ENCODE results near the gene SYT2. TPM values are rescaled to one million over a fixed set of nuclear protein-coding genes. Genes with fewer than 3 reads are reported as not detected.
A peak's percentile ranks its signal among the peaks of the same experiment; 100 is the strongest.

Gene SYT2
- total RNA-seq, result 1 to 10 TPM; 2.0 to 7.2 TPM
- 2.1 TPM for polyA plus RNA-seq (ENCODE audit: insufficient read depth, low read depth, low replicate concordance)
- long read RNA-seq, donor 1, full-length matches to known transcripts, result 1 of 1 reads
- long read RNA-seq, donor 1, partial matches to known transcripts, result 0 of 1 reads
- long read RNA-seq, donor 1, other reads (novel, unspliced or antisense), result 0 of 1 reads
- long read RNA-seq, donor 2, result 0 reads

DNA sequence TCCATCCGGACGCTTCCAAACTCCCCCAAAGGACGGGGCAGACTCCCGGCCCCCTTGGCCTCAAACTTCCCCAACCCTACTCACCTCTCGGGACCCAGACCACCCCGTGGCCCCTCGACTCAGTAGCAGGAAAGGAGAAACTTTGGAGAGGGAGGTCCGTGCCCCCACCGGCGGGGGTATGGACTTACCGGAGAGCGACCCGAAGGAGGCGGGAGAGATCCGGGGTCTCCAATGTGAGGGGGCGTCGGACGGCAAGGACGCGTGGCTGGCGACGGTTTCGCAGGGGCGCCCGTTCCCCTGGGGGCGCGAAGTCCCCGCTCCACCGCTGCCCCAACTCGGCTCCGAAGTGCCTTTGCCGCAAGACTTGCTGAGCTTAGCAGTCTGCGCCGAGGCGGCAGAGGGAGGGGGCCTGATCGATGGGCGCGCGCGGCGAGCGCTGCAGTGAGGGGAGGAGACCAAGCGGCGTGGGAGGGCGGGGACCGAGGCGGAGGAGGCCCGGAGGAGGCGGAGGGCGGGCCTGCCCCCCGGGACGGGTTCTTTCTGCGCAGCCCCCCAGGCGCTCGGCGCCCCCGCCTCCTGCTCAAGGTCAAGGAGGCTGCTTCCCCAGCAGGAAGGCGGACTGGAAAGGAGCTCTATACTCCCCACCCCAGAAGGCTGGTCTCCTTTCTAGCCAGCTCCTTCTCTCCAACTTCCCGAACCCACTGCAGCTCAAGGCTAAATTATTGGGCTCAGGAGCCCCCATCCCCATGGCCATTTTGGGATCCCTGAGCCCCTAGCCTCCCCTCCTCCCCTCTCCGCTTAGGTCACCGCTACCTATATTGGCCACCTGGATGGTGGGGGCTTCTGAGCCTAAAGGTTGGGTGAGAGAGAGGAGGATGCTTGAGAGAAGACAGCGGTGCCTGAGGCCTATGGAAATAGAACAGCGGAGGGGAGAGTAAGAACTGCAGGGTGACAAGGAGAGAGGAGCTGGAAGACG lies at the start of gene SYT2:
Gene SYT2, minus strand, starts transcription at position 385 of the 976 bp plus-strand sequence. CDS start 104,682 bp downstream, outside the sequence.
- H3K4me3 ChIP-seq, result peak within 1 kb of the TSS; percentile 40 to 76
- H3K4me1 ChIP-seq, result peaks cover 13% of the 10 kb centered on the region
- no peaks in the 10 kb centered on the region for H3K9me3 ChIP-seq
- H3K36me3 ChIP-seq (ENCODE audit: low read depth, missing control alignments), result no peaks in the 10 kb centered on the region
- WGBS, 2 donors, result 4 to 11% methylated on average over 15 to 61 of the region's 64 CpGs
- no peaks in the 10 kb centered on the region for H3K27me3 ChIP-seq
- TF ChIP-seq CTCF (IDR thresholded peaks at IDR 0.05) (no peak), POLR2A (IDR thresholded peaks at IDR 0.05) (no peak)
- DNase-seq, result peak; percentile 81
- no peak within 1 kb of the TSS for H3K27ac ChIP-seq
- intact Hi-C loops (cut with DNase I; ENCODE audit: low total_unique reads), result no loop called here

DNA sequence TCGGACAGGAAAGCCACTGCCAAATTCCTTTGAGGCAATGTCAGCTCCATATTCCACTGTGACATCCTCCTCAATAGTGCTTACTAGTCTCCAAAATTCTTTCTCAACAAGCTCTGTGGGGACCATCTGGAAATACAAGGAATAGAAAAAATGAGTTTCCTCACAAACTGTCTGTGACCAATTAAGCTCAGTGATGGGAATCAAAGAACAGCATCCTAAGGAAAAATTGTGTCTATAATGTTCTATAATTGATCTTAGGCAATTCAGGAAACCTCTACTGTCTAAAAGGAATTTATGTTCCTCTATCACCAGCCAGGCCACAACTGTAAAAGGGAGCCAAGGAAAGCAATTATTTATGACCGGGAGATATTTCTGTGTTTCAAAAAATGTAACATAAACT lies 46.1 kb upstream of the SYT2 start:
- Histone ChIP-seq H3K4me1 (no peaks in the 10 kb centered on the region), H3K4me3 (no peak overlapping the region), H3K36me3 (ENCODE audit: low read depth, missing control alignments) (no peaks in the 10 kb centered on the region), H3K27ac (no peak overlapping the region), H3K9me3 (no peaks in the 10 kb centered on the region), H3K27me3 (no peaks in the 10 kb centered on the region)
- DNase-seq, result no peak
- WGBS, 2 donors, result 85 to 89% methylated on average over 2 of the region's 2 CpGs
- TF ChIP-seq CTCF (IDR thresholded peaks at IDR 0.05) (no peak), POLR2A (IDR thresholded peaks at IDR 0.05) (no peak)
- intact Hi-C loops (cut with DNase I; ENCODE audit: low total_unique reads), result no loop called here

DNA sequence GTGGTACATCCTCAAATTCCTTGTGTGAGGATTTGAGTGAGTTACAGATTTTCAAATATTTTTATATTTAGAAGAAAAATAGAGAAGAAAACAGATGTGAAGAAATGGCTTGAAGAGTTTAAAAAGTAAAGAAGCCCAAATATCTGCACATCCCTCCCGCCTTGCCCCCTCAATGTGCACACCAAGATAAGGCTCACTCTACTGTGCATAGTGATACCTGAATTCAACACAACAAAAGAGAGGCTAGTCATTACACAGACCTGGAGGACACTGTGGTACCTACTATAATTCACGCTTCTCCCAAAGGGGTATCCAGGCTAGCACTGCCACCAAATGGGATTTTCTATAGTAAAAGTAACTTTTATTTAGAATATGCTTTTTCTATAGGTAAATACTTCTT lies 44.0 kb upstream of the SYT2 start:
- DNase-seq, result no peak
- no peaks in the 10 kb centered on the region for H3K9me3 ChIP-seq
- no peak overlapping the region for H3K4me3 ChIP-seq
- H3K27me3 ChIP-seq, result no peaks in the 10 kb centered on the region
- H3K4me1 ChIP-seq, result no peaks in the 10 kb centered on the region
- intact Hi-C loops (cut with DNase I; ENCODE audit: low total_unique reads), result no loop called here
- 95 to 100% methylated on average over 2 of the region's 2 CpGs for WGBS, 2 donors
- no peaks in the 10 kb centered on the region for H3K36me3 ChIP-seq (ENCODE audit: low read depth, missing control alignments)
- TF ChIP-seq POLR2A (IDR thresholded peaks at IDR 0.05) (no peak), CTCF (IDR thresholded peaks at IDR 0.05) (no peak)
- H3K27ac ChIP-seq, result no peak overlapping the region

DNA sequence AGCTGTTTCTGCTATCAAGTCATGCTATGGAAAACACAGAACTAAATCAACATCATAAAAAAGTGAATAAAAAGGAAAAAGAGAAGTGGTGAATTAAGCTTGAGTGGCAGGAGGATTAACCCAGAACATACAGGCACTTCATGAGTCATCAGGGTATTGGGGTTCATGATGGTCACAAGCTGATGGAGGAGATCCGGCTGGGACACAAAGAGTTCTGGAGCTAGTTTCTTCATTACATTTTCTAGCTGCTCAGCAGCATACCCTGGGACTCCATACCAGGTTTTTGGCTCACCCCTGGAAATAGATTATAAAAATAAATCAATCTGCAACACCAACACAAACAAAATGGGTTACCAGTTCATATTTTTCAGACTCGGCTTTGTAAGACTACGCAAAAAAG lies 42.5 kb upstream of the SYT2 start:
- no peak overlapping the region for H3K4me3 ChIP-seq
- 56 to 58% methylated on average over 3 of the region's 3 CpGs for WGBS, 2 donors
- no peak overlapping the region for H3K27ac ChIP-seq
- H3K9me3 ChIP-seq, result no peaks in the 10 kb centered on the region
- no peaks in the 10 kb centered on the region for H3K36me3 ChIP-seq (ENCODE audit: low read depth, missing control alignments)
- intact Hi-C loops (cut with DNase I; ENCODE audit: low total_unique reads), result no loop called here
- no peaks in the 10 kb centered on the region for H3K4me1 ChIP-seq
- no peaks in the 10 kb centered on the region for H3K27me3 ChIP-seq
- TF ChIP-seq CTCF (IDR thresholded peaks at IDR 0.05), result no peak
- no peak for DNase-seq
